ENCODE results near the gene INHBE.

GRCh38 chr12:57462912-57463253 is 7.8 kb downstream of the INHBE start:
- TF ChIP-seq POLR2A (IDR thresholded peaks at IDR 0.05) = no peak
- TF ChIP-seq, protein P1, sequence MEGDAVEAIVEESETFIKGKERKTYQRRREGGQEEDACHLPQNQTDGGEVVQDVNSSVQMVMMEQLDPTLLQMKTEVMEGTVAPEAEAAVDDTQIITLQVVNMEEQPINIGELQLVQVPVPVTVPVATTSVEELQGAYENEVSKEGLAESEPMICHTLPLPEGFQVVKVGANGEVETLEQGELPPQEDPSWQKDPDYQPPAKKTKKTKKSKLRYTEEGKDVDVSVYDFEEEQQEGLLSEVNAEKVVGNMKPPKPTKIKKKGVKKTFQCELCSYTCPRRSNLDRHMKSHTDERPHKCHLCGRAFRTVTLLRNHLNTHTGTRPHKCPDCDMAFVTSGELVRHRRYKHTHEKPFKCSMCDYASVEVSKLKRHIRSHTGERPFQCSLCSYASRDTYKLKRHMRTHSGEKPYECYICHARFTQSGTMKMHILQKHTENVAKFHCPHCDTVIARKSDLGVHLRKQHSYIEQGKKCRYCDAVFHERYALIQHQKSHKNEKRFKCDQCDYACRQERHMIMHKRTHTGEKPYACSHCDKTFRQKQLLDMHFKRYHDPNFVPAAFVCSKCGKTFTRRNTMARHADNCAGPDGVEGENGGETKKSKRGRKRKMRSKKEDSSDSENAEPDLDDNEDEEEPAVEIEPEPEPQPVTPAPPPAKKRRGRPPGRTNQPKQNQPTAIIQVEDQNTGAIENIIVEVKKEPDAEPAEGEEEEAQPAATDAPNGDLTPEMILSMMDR (IDR thresholded peaks at IDR 0.05) = no peak
